Spinal cord (tissue), 10 donors: ENCODE data around the gene GMCL1. TPM values are rescaled to one million over a fixed set of nuclear protein-coding genes. Genes with fewer than 3 reads are reported as not detected.

Source experiments
- DNase-seq, 6 donors: peaks; one replicate each; pipeline versions ENCODE4 v3.0.0 to v3.0.0-alpha.2; 2013 to 2015; ENCODE audit warnings: low spot score in 6 of 6, low read depth in 4 of 6
- H3K27ac ChIP-seq: one replicate; pipeline ENCODE4 v1.5.1; 2013; ENCODE audit warnings: low read depth, low read length, control low read depth
- H3K27me3 ChIP-seq: one replicate; pipeline ENCODE4 v1.6.1; 2013; ENCODE audit warnings: low read length; ENCODE audit not compliant: control insufficient read depth, insufficient read depth
- H3K36me3 ChIP-seq: one replicate; pipeline ENCODE4 v1.6.1; 2013; ENCODE audit warnings: low read length; ENCODE audit not compliant: control insufficient read depth, insufficient read depth
- H3K4me1 ChIP-seq: one replicate; pipeline ENCODE4 v1.6.1; 2013; ENCODE audit warnings: low read length; ENCODE audit not compliant: control insufficient read depth, insufficient read depth
- H3K4me3 ChIP-seq: one replicate; pipeline ENCODE4 v1.5.1; 2013; ENCODE audit warnings: low read depth, low read length, control low read depth
- H3K9me3 ChIP-seq: one replicate; pipeline ENCODE4 v1.6.1; 2013; ENCODE audit warnings: low read length; ENCODE audit not compliant: control insufficient read depth, insufficient read depth
- WGBS: methylation state at CpG from one replicate; pipeline ENCODE4 v1.1.5; 2013; ENCODE audit warnings: missing lambda C conversion rate; ENCODE audit not compliant: insufficient coverage; 5-methylcytosine and 5-hydroxymethylcytosine counted together
- polyA plus RNA-seq, 2 donors: library from polyadenylated mRNA; unstranded; fragments of 120-200 nt; gene quantifications; one replicate each; pipeline ENCODE4 v1.2.1, GENCODE V29; 2013; ENCODE audit not compliant: insufficient read length in 2 of 2
- small RNA-seq: library from RNA; depleted of rRNA; stranded (forward); fragments of <200 nt; gene quantifications from one replicate; pipeline ENCODE3, GENCODE V24; 2014; ENCODE audit warnings: low replicate concordance
- total RNA-seq, 2 donors: library from RNA; depleted of rRNA in 1 of 2; stranded (reverse); fragments of 120-200 nt in 1 of 2; fragments of >200 nt in 1 of 2; gene quantifications; one replicate each; pipeline versions ENCODE4 v1.2.3 to v1.2.4, GENCODE V29; 2013 to 2014
- donor health status: healthy.

Gene GMCL1
- total and polyA plus RNA-seq, 4 donors: 12.7 to 17.2 (median 14.1) TPM

GRCh38 chr2:69914950-69915945 is 85.8 kb downstream of the GMCL1 start, which contains the start of gene MXD1:
Gene MXD1 (plus strand): TSS chr2:69915109. CDS start chr2:69915331, 222 bp downstream.
- H3K27me3 ChIP-seq: no peaks in the 10 kb centered on the region
- peak in 2 of 6 donors; percentile 31 to 44 for DNase-seq
- WGBS: under 1% methylated on average over 75 of the region's 81 CpGs
- H3K9me3 ChIP-seq: no peaks in the 10 kb centered on the region
- peaks cover 11% of the 10 kb centered on the region for H3K4me1 ChIP-seq
- peak within 1 kb of the TSS; percentile 97 for H3K27ac ChIP-seq
- H3K36me3 ChIP-seq: peaks cover 10% of the 10 kb centered on the region
- peak within 1 kb of the TSS; percentile 72 for H3K4me3 ChIP-seq

- Histone ChIP-seq H3K4me1 (peaks cover 11% of the 10 kb centered on the region), H3K36me3 (peaks cover 10% of the 10 kb centered on the region), H3K4me3 (peak overlapping the region; percentile 72), H3K27me3 (no peaks in the 10 kb centered on the region), H3K9me3 (no peaks in the 10 kb centered on the region), H3K27ac (no peak overlapping the region)
- DNase-seq: no peak
- no CpG with 5 or more reads among the region's 2 CpGs for WGBS
Observed at GRCh38 chr2:69916106-69916505, 86.6 kb downstream of the GMCL1 start.

- no peak for DNase-seq
- 100% methylated on average over 1 of the region's 3 CpGs for WGBS
- H3K4me3 ChIP-seq: no peak overlapping the region
- no peaks in the 10 kb centered on the region for H3K27me3 ChIP-seq
- peaks cover 13% of the 10 kb centered on the region for H3K36me3 ChIP-seq
- no peak overlapping the region for H3K27ac ChIP-seq
- H3K4me1 ChIP-seq: peaks cover 11% of the 10 kb centered on the region
- no peaks in the 10 kb centered on the region for H3K9me3 ChIP-seq
Observed at GRCh38 chr2:69917852-69918251, 88.4 kb downstream of the GMCL1 start.

GRCh38 chr2:69918401-69918800 is 88.9 kb downstream of the GMCL1 start:
- WGBS: no CpG with 5 or more reads among the region's 3 CpGs
- H3K27me3 ChIP-seq: no peaks in the 10 kb centered on the region

GRCh38 chr2:69923116-69923515 is 93.7 kb downstream of the GMCL1 start:
- Histone ChIP-seq H3K27me3 (no peaks in the 10 kb centered on the region), H3K4me1 (no peaks in the 10 kb centered on the region), H3K4me3 (no peak overlapping the region), H3K9me3 (no peaks in the 10 kb centered on the region), H3K27ac (no peak overlapping the region), H3K36me3 (peaks cover 15% of the 10 kb centered on the region)
- DNase-seq: peak in 1 of 6 donors; percentile 76
- WGBS: no CpG with 5 or more reads among the region's 3 CpGs

More at GRCh38 chr2:69918401-69918800, 88.9 kb downstream of the GMCL1 start:
- Histone ChIP-seq H3K4me1 (peaks cover 11% of the 10 kb centered on the region), H3K4me3 (no peak overlapping the region), H3K27ac (no peak overlapping the region), H3K36me3 (peaks cover 15% of the 10 kb centered on the region), H3K9me3 (no peaks in the 10 kb centered on the region)
- no peak for DNase-seq

GRCh38 chr2:69926849-69927515 is 97.5 kb downstream of the GMCL1 start:
- H3K4me3 ChIP-seq: no peak overlapping the region
- H3K36me3 ChIP-seq: peaks cover 5% of the 10 kb centered on the region
- H3K27me3 ChIP-seq: no peaks in the 10 kb centered on the region
- WGBS: 60% methylated on average over 1 of the region's 3 CpGs
- DNase-seq: no peak
- no peaks in the 10 kb centered on the region for H3K4me1 ChIP-seq
- no peak overlapping the region for H3K27ac ChIP-seq
- no peaks in the 10 kb centered on the region for H3K9me3 ChIP-seq

Small RNA genes within 50 kb of the gene (small RNA-seq; reads per million reads assigned to genes)
- not detected for gene RPL23AP92

Other genes with a start within 250 kb of the GMCL1 start
- gene AAK1, start 185.9 kb upstream of the GMCL1 start, total RNA-seq: 10 to 100 TPM; 46.7 to 55.4 TPM
- 10 to 100 TPM; 38.0 to 43.2 TPM for gene AAK1, start 185.9 kb upstream of the GMCL1 start, polyA plus RNA-seq
- 10 to 100 TPM; 19.8 to 61.4 TPM for gene ANXA4, start 87.5 kb upstream of the GMCL1 start, total RNA-seq
- 10 to 100 TPM; 19.5 to 25.4 TPM for gene ANXA4, start 87.5 kb upstream of the GMCL1 start, polyA plus RNA-seq
- 10 to 100 TPM; 57.0 to 78.0 TPM for gene SNRNP27, start 64.3 kb downstream of the GMCL1 start, total RNA-seq
- gene SNRNP27, start 64.3 kb downstream of the GMCL1 start, polyA plus RNA-seq: 10 to 100 TPM; 82.9 to 95.8 TPM
- gene MXD1, start 85.4 kb downstream of the GMCL1 start, total RNA-seq: 10 to 100 TPM in 1 of 2 donors, 1 to 10 TPM in 1; 5.4 to 27.2 TPM
- gene MXD1, start 85.4 kb downstream of the GMCL1 start, polyA plus RNA-seq: 10 to 100 TPM; 16.2 to 18.1 TPM
- 1 to 10 TPM; 3.1 to 4.9 TPM for gene ASPRV1, start 132.0 kb downstream of the GMCL1 start, total RNA-seq
- 1 to 10 TPM; 7.0 to 7.7 TPM for gene ASPRV1, start 132.0 kb downstream of the GMCL1 start, polyA plus RNA-seq